A204.1 (cell line): ENCODE results near the gene AUH.
"Not testable (repeated sequence)": the region's sequence is repeated elsewhere in the genome, so short reads cannot be mapped to it uniquely, and the experiment has no call there.

ENCODE experiments used
- FAIRE-seq: peaks from 2 replicates; lab custom pipeline; 2012; peaks lifted over from hg19 to GRCh38; lab: Jason Lieb, UNC

AUH gene, protein sequence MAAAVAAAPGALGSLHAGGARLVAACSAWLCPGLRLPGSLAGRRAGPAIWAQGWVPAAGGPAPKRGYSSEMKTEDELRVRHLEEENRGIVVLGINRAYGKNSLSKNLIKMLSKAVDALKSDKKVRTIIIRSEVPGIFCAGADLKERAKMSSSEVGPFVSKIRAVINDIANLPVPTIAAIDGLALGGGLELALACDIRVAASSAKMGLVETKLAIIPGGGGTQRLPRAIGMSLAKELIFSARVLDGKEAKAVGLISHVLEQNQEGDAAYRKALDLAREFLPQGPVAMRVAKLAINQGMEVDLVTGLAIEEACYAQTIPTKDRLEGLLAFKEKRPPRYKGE

DNA sequence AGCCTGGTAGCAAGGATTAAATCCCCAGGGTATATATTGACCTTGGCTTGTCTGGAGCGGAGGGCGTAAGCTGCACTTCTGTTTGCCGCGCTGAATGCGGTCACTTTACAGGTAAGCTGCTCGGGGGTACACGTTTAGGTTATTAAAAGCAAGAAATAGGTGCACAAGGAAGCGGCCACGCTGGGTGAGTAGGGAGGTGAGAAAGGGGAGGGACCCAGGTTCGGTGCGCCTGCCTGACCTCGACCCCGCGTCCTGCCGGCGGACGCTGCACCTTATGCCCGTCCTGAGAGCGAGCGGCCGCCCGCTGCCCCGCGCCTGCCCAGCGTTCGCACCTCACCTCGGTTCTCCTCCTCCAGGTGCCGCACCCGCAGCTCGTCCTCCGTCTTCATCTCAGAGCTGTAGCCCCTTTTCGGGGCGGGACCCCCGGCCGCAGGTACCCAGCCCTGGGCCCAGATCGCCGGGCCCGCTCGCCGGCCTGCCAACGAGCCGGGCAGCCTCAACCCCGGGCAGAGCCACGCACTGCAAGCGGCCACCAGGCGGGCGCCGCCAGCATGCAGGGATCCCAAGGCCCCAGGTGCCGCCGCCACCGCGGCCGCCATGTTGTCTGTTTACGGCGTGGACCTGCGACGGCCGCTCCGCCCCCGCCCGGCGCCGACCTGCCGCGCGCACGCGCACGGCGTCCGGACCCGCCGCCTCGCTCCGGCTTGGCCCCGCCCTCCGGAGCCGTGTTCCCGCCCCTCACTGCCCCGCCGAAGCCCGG lies at the start of gene AUH:
TSS of gene AUH (minus strand) at position 628 of the 760 bp plus-strand sequence. CDS start at position 599, 29 bp downstream.
- FAIRE-seq: no peak

DNA sequence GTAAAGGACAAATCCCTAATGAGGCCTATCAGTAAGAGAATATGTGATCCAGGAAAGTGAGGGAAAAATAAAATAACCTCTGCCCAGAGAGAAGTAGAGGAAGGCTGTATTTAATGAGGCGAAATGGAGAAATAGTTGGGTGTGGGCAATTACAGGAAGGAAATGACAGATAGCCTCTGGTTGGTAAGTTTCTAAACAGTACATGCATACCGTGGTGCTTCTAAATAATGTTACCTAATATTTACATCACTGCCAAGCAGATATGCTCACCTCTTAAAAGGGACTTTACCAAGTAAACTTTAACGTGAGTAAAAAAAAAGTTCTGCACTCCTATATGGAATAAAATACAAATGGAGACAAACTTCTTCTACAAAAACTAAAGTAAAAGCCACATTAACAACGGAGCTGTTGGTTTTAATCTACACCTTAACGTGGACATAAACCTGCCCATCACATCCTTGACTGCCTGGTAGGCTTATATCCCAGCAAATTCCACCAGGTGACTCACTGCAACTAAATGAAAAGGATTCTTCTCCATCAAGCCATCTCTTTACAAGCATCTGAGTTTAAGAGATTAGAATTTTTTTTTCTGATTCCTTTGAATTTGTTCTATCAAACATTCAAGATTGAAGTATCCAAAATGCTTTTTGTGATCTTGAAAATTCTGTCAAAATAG lies 49.5 kb upstream of the AUH start:
- no peak for FAIRE-seq

DNA sequence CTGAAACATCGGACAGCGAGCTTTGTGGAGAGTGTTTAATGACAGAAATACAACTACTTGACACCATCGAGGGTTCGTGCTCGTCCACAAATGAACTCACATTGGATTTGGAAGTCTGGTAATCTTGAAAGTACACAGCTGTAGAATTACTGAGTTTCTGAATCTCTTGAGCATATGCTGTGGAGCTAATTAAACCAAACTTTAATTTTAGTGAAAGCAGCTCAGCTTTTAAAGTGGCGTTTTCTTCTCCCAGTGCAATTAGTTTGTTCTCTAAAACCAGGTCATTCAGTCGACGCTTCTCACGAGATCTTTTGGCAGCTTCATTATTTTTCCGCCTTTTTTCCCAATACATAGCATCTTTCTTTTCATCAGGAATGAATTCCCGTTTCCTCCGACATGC lies 48.4 kb upstream of the AUH start:
- no peak for FAIRE-seq

DNA sequence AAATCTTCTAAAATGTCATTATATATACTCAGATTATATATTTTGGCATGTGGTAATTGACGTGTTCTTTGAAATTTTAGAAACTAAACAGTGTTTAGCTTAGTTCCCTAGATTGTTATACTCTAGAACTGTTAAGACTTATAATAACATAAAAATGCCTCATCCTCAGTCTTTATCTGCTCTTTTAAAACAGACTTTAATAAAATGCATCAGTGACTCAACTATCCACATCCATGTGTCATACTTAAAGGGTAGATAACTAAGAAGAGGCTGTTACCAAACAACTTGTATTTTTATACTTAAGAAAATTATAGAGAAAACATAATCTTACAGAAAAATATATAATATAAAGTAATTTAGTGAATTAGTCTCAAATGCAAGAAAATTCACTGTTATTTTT lies 46.8 kb upstream of the AUH start:
- FAIRE-seq: no peak

DNA sequence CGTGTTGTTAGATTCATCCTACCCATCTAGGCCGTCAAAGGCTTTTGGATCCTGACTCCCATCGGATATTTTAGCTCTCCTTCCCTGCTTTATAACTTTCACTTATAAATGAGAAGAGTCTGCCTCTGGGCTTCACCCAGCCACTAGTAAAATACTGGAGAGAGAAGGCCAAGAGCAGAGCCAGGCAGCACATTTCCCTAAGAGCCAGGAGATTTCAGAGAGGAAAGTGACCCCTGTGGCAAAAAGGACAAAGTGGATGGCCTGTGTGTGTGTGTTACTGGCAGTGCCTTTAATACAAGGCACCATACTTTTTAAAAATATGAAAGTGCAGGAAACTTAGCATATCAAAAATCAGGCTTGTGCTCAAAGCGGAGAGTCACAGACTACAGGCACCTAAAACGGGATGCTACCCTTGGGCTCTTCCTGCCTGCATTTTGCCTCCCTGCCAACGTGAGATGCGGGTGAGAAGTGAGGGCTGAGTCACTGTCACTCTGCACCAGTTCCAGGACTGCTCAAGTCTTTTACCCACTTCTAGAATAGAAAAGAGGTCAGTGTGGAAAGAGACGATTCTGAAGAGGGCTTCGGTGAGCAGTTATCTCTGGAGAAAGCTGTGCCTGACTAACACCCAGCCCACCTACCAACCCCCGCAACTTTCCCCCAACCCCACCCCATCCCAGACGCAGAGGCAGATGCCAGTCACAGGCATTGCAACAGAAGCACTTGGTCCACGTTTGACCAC lies 46.0 kb upstream of the AUH start:
- FAIRE-seq: no peak

DNA sequence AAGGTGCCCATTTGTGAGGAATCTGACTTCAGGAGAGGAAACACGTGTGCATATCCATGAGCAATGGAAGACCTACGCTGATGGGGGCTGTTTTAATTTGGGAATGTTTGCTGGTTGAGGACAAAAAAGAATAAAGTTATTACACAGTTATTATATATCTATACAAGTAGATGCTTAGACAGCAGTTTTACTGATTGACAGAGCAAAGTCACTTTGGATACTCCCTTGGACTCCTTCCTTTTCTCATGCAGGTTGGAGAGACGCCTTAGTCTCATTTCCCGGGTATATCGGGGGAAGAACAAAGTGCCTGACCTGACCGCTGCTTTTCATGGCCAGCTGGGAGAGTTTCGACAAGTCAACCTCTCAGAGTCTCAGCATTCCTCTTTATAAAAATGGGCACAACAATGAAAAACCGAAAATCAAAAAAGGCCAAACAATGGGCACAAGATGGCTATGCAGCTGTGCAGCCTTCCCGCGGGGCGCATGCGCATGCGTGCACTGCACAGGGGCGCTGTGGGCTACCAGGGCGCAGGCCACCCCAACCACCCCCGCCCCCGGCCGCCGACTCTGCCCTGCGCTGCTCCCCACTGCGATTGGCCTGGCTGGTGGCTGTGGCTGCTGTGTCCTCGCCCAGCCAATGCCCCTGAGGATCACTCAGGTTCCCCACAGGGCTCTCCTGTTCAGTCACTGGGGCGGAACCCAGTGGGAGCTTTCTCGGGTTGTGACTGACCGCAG lies 43.8 kb upstream of the AUH start:
- FAIRE-seq: no peak

DNA sequence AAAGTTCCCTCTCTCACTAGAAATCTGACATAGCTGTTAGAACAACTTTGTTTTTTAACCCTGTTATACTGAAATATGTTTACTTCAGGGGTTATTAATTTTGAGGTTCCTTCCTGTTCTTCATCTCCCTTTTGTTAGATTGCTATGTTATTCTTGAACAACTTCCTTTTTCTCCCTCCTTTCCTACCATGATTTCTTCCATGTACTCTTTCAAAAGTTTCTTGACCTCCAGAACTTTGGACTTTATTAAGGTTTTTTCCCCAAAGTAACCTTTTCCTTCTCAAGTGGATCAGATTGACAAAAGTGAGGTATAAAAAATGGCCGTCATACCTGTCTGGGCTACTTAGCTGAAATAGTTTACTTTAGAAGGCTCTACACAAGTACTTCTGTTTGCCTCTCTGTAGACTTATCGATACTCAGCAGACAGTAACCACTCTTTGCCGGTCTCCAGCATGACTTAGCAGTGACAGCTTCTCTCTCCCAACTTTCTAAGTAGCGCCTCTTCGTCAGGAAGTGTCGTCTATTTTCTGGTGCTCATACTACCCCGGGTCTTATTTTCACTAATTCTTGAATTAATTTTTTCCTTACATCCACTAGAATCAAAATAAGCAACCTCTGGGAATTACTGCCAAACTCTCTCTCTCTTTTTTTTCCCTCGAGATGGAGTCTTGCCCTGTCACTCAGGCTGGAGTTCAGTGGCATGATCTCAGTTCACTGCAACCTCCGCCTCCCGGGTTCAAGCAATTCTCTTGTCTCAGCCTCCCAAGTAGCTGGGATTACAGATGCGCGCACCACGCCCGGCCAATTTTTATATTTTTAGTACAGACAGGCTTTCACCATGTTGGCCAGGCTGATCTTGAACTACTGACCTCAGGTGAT lies 42.2 kb upstream of the AUH start:
- FAIRE-seq: no peak

DNA sequence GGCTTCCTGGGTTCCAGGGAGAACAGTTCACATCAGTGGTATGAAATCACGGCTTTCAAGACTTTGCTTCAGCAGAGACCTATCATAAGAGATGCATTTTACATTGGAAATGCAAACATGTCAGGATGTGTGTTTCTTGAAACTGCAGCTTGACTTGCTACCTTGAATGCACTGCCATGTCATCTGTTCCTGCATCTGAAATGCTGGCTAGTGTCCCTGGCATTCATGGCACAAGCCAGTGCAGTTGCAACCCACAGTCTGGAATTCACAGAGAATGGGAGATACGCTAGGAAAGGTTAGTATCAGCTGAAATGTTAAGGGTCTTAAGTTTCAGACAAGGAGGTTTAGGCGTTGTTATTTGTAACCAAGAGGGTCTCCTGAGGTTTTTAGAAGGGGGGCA lies 37.2 kb upstream of the AUH start:
- FAIRE-seq: no peak

DNA sequence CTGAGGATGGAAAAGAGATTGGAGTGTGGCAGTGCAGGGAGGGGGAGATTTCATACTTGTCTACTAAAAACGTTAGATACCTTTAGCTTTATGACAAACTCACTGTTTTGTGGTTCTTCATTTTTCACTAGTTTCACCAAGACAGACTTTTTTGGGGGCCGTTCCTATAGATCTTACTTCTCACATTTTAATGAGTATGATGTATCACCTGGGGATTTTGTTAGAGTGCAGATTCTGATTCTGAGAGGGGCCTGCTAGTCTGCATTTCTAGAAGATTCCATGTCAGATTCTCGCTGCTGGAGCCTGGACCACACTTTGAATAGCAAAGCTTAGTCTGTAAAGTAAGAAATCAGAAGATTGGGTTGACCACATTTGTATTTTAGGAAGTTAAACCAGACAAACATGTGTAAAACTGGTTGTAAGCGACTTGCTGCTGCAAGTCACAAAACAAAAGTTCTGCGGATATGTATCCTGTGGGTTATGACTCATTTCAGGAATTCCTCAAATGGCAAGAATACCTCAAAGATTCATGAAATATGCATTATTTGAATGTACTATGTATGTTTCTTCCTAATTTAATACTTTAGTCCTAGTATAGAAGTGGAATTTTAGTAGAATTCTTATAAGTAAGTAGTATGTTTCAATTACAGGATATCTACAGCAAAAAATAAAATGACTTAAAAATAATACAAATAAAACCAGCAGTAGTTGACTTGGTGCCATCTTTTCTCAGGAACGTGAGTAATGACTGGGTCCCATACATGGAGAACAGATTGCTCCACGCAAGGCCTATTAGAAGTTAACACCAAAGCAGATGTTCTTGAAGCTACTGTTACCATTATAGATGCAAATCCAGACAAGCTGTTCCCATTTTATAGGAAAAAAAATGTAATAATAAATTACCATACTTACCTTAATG lies 34.1 kb upstream of the AUH start:
- no peak for FAIRE-seq

DNA sequence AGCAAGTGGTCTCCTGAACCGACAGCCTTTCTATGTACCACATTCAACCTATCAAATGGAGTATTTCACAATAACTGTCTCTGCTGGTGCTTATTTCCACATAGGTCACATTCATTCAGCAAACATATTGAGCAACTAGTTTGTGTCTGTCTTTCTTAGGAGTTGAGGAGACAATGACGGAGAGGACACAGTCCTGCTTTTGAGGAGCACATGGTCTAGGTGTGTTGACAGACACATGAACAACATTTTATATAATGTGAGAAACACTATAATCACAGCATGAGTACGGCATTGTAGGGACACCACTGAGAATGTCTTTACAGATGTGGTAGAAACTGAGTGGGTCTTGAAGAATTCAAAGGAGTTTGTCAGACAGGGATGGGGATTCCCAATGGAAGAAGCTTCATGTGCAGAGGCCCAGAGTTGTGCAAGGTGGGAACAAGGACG lies 33.4 kb upstream of the AUH start:
- no peak for FAIRE-seq

DNA sequence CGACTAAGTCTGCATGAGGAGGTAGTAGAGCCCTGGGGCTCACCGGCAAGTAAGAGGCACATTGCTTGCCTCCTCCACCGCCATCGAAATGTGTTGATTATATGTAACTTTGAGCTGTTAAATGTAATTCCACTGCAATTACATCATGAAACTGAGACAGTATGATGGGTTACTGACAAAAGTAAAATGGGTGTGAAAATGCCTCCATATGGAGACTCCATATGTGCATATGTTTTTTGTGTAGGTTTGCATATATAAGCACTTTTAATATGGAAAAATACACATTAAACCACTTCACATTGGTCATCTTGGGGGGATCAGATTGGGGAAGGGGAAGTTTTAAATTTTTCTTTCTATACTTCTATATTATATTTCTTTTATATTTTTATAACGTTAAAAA lies 32.1 kb upstream of the AUH start:
- FAIRE-seq: no peak

DNA sequence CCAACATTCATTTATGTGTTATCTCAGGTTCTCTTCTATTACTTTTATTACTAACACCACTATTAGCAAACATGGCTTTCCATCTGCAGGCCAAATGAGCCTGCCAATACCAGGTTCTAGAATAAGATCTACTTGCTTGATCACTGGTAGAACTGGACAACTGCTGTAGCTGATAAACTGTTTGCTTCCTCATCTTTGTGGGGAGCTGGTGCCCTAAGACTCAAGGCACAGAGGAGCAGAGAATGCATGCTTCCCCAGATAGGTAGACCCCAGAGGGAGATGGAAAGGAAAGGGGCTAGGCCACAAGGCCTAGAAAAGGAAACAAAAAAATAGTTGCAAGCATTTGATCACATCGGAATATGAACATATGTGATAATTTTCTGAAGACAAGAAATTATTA lies 30.7 kb upstream of the AUH start:
- FAIRE-seq: no peak

DNA sequence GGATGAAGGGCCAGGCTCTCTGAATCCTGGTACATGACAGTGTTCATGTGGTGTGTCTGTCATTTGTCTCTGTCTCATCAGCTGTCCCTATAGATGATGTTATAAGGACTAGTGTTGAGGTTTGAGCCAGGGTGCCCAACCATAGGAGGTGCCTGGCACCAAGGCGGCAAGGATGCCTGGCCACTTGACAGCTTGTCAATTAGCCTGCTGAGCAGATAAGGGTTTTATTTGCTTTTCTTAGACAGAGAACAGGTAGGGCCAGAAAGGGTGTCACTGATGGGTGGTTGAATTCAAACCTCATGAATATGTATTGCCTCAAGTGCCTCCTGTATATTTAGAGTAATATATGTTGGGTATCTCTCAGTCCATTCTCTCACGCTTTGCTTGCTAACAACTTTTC lies 30.1 kb upstream of the AUH start:
- no peak for FAIRE-seq

DNA sequence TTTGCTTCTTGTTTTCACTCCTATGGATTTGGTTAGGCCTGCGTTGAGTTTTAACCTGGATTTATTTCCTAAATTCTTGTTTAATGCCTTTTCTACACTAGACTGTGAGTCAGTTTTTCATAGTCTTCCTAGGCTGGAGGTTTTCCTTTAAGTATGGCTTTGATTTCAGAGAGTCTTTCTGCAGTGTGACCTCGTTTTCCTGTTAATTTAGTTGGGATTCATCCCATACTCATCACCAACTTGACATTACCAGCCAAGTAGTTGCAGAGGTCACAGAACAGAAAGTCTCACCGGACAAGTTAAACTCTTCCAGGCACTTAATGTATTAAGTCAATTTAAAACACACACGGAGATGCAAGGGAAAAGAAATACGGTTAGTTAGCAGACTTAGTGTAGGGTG lies 29.7 kb upstream of the AUH start:
- FAIRE-seq: no peak

DNA sequence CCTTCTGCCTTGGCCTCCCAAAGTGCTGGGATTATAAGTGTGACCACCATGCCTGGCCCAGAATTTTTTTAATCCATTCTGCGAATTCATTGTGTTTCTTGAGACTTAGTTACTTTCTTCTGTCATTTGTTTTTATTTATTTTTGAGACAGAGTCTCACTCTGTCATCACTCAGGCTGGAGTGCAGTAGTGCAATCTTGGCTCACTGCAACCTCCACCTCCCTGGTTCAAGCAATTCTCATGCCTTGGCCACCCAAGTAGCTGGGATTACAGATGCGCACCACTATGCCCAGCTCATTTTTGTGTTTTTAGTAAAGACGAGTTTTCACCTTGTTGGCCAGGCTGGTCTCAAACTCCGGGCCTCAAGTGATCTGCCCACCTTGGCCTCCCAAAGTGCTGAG lies 28.0 kb upstream of the AUH start:
- FAIRE-seq: not testable (repeated sequence)

DNA sequence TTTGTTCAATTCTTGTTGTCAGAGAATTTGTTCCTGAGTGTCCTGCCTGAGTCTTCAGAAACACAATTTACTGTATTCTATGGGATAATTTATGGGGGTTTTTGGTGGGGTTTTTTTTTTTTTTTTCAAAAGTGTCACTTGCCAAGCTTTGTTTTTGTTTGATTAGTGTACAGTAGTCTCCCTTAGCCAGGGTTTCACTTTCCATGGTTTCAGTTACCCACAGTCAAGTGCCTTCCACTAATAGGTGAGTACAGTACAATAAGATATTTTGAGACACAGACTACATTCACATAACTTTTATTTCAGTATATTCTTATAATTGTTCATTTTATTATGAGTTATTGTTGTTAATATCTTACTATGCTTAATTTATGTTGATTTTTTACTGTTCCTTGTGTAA lies 25.0 kb upstream of the AUH start:
- FAIRE-seq: no peak

DNA sequence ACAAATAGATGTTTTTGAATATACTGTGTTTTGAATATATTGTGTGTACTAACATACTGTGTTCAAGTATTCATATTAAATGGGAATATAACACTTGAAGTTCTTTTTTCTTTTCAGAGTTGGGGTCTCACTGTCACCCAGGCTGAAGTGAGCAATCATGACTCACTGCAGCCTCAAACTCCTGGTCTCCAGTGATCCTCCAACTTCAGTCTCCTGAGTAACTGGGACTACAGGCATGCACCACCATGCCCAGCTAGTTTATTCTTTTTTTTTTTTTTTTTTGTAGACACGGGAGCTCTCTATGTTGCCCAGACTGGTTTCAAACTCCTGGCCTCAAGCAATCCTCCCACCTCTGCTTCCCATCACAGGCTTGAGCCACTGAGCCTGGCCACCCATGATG lies 23.2 kb upstream of the AUH start:
- no peak for FAIRE-seq

DNA sequence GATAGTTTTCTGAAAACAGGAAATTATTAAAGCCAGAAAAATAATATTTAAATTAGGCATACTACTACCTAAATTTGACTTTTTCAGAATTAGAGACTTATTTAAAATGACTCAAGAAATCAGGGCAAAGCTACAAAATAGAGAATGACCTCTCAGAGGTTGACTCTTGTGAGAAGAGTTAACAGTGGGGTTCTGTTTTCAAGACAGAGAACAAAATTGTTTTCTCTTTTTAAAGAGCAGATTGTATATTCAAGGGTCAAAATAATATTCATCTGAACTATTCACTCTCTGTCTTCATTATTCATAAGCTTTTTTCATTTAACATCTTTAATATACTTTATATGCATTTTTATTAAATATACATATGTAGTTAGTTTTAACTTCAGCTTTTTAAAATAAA lies 21.9 kb upstream of the AUH start:
- peak; percentile 68 for FAIRE-seq

DNA sequence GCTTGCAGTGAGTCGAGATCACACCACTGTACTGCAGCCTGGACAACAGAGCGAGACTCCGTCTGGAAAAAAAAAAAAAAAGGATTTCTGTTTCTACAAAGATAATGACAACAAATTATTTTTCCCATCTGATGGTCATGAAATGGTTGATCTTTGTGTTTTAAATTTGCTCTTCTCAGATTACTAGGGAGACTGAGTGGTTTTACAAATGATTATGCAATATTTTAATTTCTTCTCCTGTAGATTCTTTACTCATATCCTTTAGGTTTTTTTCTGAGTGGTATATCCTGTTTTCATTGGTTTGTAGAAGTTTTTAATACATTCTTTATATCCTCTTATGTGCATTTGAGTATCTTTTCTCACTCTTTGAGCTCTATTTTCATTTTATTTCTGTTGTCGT lies 20.6 kb upstream of the AUH start:
- FAIRE-seq: no peak

DNA sequence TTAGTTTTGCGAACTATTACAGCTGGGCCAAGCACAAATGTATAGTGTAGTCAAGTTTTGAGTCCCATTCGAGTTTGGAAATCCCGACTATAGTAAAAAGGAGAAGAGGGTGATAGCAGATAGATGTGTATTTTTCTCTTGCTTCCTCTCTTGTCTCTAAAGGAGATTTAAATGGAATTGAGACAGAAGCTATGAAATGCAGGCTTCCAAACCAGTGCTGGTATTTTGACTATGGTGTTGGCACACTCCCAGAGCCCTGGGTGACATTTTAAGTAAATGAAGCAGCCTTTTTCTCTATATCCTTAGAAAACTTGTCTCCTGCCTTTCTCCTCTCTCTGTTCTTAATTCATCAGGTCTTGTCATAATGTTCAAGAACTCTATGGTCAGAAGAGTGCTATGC lies 17.7 kb upstream of the AUH start:
- FAIRE-seq: no peak
